ENCODE results near the gene SH3D19.
"Not testable (repeated sequence)": the region's sequence is repeated elsewhere in the genome, so short reads cannot be mapped to it uniquely, and the experiment has no call there.

The SH3D19 gene

GRCh38 chr4:151325111-151325948 lies at the start of gene SH3D19:
Gene SH3D19, minus strand, starts transcription at chr4:151325605. Its CDS starts 253 bp downstream, at chr4:151325352.
- DNase-seq (ENCODE audit: low read depth in 2 of 2) = no peak

- peak; percentile 59 to 65 for DNase-seq (ENCODE audit: low read depth in 2 of 2)
These were observed 37.2 kb upstream of the SH3D19 start for GRCh38 chr4:151362404-151363164.

GRCh38 chr4:151361966-151362365 lies 36.6 kb upstream of the SH3D19 start:
- no peak for DNase-seq (ENCODE audit: low read depth in 2 of 2)

- DNase-seq (ENCODE audit: low read depth in 2 of 2) = no peak
These were observed 35.7 kb upstream of the SH3D19 start for GRCh38 chr4:151361126-151361525.

GRCh38 chr4:151359576-151359975 lies 34.2 kb upstream of the SH3D19 start:
- no peak for DNase-seq (ENCODE audit: low read depth in 2 of 2)

GRCh38 chr4:151358266-151358665 lies 32.9 kb upstream of the SH3D19 start:
- no peak for DNase-seq (ENCODE audit: low read depth in 2 of 2)

GRCh38 chr4:151356510-151356909 lies 31.1 kb upstream of the SH3D19 start:
- DNase-seq (ENCODE audit: low read depth in 2 of 2) = no peak

GRCh38 chr4:151355155-151355554 lies 29.8 kb upstream of the SH3D19 start:
- DNase-seq (ENCODE audit: low read depth in 2 of 2) = no peak

GRCh38 chr4:151347490-151348235 lies 22.3 kb upstream of the SH3D19 start:
- no peak for DNase-seq (ENCODE audit: low read depth in 2 of 2)

- DNase-seq (ENCODE audit: low read depth in 2 of 2) = no peak
These were observed 19.5 kb upstream of the SH3D19 start for GRCh38 chr4:151344948-151345347.

- DNase-seq (ENCODE audit: low read depth in 2 of 2) = no peak
These were observed 15.5 kb upstream of the SH3D19 start for GRCh38 chr4:151340751-151341385.

GRCh38 chr4:151339467-151339866 lies 14.1 kb upstream of the SH3D19 start:
- DNase-seq (ENCODE audit: low read depth in 2 of 2) = no peak

- DNase-seq (ENCODE audit: low read depth in 2 of 2) = no peak
These were observed 6.1 kb upstream of the SH3D19 start for GRCh38 chr4:151331276-151332042.

GRCh38 chr4:151329217-151330007 lies 4.0 kb upstream of the SH3D19 start:
- DNase-seq (ENCODE audit: low read depth in 2 of 2) = no peak

- DNase-seq (ENCODE audit: low read depth in 2 of 2) = no peak
These were observed 493 bp upstream of the SH3D19 start for GRCh38 chr4:151325949-151326246.

- peak; percentile 0 to 6 for DNase-seq (ENCODE audit: low read depth in 2 of 2)
These were observed 674 bp downstream of the SH3D19 start for GRCh38 chr4:151324752-151325110.

GRCh38 chr4:151324124-151324751 lies 1.2 kb downstream of the SH3D19 start:
- DNase-seq (ENCODE audit: low read depth in 2 of 2) = no peak

GRCh38 chr4:151323667-151324066 lies 1.7 kb downstream of the SH3D19 start:
- no peak for DNase-seq (ENCODE audit: low read depth in 2 of 2)

- no peak for DNase-seq (ENCODE audit: low read depth in 2 of 2)
These were observed 2.8 kb downstream of the SH3D19 start for GRCh38 chr4:151322570-151322969.

- DNase-seq (ENCODE audit: low read depth in 2 of 2) = not testable (repeated sequence)
These were observed 3.2 kb downstream of the SH3D19 start for GRCh38 chr4:151322161-151322560.

Data from stimulated activated CD8-positive, alpha-beta memory T cell treated with anti-CD3 and anti-CD28 coated beads, Interleukin-2, amount 100 ng/mL, for 48 hours (primary cell).